ENCODE data around the gene SREK1.
A peak's percentile ranks its signal among the peaks of the same experiment; 100 is the strongest.

SREK1 gene

DNA sequence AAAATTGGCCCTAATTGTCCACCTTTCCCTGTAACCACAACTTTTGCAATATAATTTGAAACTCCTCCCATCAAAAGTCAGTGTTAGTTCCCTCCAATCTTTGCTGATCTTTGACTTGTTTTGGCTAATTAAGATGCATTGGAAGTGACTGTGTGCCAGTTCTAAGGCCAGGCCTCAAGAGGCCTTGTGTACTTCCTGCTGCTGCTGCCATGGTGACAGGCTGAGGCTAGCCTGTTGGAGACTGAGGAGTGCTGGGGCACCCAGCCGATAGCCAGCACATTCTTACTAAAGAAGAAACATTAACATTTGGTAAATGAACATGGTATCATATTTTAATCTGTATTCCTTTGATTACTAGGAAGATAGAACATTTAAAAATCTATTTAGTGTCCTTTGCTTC lies 86.5 kb downstream of the SREK1 start:
- H3K36me3 ChIP-seq (replicated peaks), result no peaks in the 10 kb centered on the region
- no peaks in the 10 kb centered on the region for H3K27me3 ChIP-seq (replicated peaks)
- no peak overlapping the region for H3K4me3 ChIP-seq (ENCODE audit: low read depth, low read length)
- TF ChIP-seq CTCF (IDR thresholded peaks at IDR 0.05; ENCODE audit: low read depth, low read length, missing control alignments), result no peak
- peak; percentile 47 for DNase-seq
- in situ Hi-C loops (cut with HindIII; ENCODE audit: low pct_ligation_motif_present, low sequenced_read_pairs), result no loop called here
- H3K27ac ChIP-seq, result no peak overlapping the region

GRCh38 chr5:66231508-66231907 lies 87.4 kb downstream of the SREK1 start:
- in situ Hi-C loops (cut with HindIII; ENCODE audit: low pct_ligation_motif_present, low sequenced_read_pairs), result no loop called here
- no peak for DNase-seq
- no peaks in the 10 kb centered on the region for H3K36me3 ChIP-seq (replicated peaks)
- H3K4me3 ChIP-seq (ENCODE audit: low read depth, low read length), result no peak overlapping the region
- no peaks in the 10 kb centered on the region for H3K27me3 ChIP-seq (replicated peaks)
- no peak overlapping the region for H3K27ac ChIP-seq
- no peak for TF ChIP-seq CTCF (IDR thresholded peaks at IDR 0.05; ENCODE audit: low read depth, low read length, missing control alignments)

DNA sequence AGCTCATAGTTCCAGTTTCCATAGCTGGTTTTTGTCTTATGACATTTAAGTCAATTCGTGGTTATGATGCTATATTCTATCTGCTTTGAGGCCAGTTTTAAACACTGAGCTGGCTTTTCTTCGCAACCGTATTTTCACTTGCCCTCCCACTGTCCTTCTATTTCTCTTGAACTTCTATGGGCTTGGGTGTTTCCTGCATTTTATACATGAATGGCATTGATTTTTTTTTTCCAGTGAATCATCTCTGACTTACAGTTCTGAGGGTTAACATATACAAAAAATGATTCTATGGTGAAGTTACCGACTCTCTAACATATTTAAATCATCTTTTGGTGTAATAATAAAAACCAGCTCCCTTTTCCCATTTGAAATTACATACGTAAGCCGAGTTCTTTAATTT lies 88.2 kb downstream of the SREK1 start:
- in situ Hi-C loops (cut with HindIII; ENCODE audit: low pct_ligation_motif_present, low sequenced_read_pairs), result no loop called here
- H3K27ac ChIP-seq, result no peak overlapping the region
- no peak for TF ChIP-seq CTCF (IDR thresholded peaks at IDR 0.05; ENCODE audit: low read depth, low read length, missing control alignments)

GRCh38 chr5:66232706-66233445 lies 88.8 kb downstream of the SREK1 start:
- Histone ChIP-seq H3K4me3 (ENCODE audit: low read depth, low read length) (no peak overlapping the region), H3K27me3 (replicated peaks) (no peaks in the 10 kb centered on the region), H3K36me3 (replicated peaks) (no peaks in the 10 kb centered on the region), H3K27ac (no peak overlapping the region)
- no peak for TF ChIP-seq CTCF (IDR thresholded peaks at IDR 0.05; ENCODE audit: low read depth, low read length, missing control alignments)
- no peak for DNase-seq
- in situ Hi-C loops (cut with HindIII; ENCODE audit: low pct_ligation_motif_present, low sequenced_read_pairs), result no loop called here

More for the DNA sequence above, 88.2 kb downstream of the SREK1 start:
- Histone ChIP-seq H3K4me3 (ENCODE audit: low read depth, low read length) (no peak overlapping the region), H3K36me3 (replicated peaks) (no peaks in the 10 kb centered on the region), H3K27me3 (replicated peaks) (no peaks in the 10 kb centered on the region)
- DNase-seq, result no peak
